Measurements from ENCODE around the gene MRPS18B. TPM values are rescaled to one million over a fixed set of nuclear protein-coding genes. Genes with fewer than 3 reads are reported as not detected.
A peak's percentile ranks its signal among the peaks of the same experiment; 100 is the strongest.

The MRPS18B gene
- total and polyA plus RNA-seq, 2 of the 13 experiments (the other 11 are each of a cell fraction or from before 2014, with no cell fraction given), result 125 to 131 TPM

GRCh38 chr6:30616811-30617564, 652 bp upstream of the MRPS18B start, which contains the start of gene PPP1R10 (continued):
- TF ChIP-seq, protein P1, sequence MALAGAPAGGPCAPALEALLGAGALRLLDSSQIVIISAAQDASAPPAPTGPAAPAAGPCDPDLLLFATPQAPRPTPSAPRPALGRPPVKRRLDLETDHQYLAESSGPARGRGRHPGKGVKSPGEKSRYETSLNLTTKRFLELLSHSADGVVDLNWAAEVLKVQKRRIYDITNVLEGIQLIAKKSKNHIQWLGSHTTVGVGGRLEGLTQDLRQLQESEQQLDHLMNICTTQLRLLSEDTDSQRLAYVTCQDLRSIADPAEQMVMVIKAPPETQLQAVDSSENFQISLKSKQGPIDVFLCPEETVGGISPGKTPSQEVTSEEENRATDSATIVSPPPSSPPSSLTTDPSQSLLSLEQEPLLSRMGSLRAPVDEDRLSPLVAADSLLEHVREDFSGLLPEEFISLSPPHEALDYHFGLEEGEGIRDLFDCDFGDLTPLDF (CRISPR knock-in tag; IDR thresholded peaks at IDR 0.05), result peak; percentile 70
- TF ChIP-seq XBP1 (CRISPR knock-in tag; IDR thresholded peaks at IDR 0.05) (peak; percentile 90; the same call in 1 of the 2 replicates), ZNF20 (CRISPR knock-in tag; IDR thresholded peaks at IDR 0.05) (no peak), MYNN (CRISPR knock-in tag; IDR thresholded peaks at IDR 0.05; ENCODE audit: low read depth) (peak; percentile 64; the same call in 1 of the 2 replicates), ELF3 (CRISPR knock-in tag; IDR thresholded peaks at IDR 0.05) (peak; percentile 91), ZEB1 (IDR thresholded peaks at IDR 0.05; ENCODE audit: insufficient replicate concordance, low read depth) (peak; percentile 18), HCFC1 (IDR thresholded peaks at IDR 0.05; ENCODE audit: low read depth, low read length) (0 out of 2 replicates have a peak, but pooled peaks have one; percentile 40), MLLT10 (CRISPR knock-in tag; IDR thresholded peaks at IDR 0.05) (peak; percentile 95; the same call in 1 of the 2 replicates), KMT2B (CRISPR knock-in tag; IDR thresholded peaks at IDR 0.05) (0 out of 2 replicates have a peak, but pooled peaks have one; percentile 28), SOX5 (CRISPR knock-in tag; IDR thresholded peaks at IDR 0.05; ENCODE audit: borderline replicate concordance) (peak; percentile 62; the same call in 1 of the 2 replicates), HIVEP1 (CRISPR knock-in tag; IDR thresholded peaks at IDR 0.05) (peak; percentile 5; the same call in 1 of the 2 replicates), KAT8 (CRISPR knock-in tag; IDR thresholded peaks at IDR 0.05) (peak; percentile 94), ZNF296 (CRISPR knock-in tag; conservative IDR thresholded peaks at IDR 0.05) (0 out of 2 replicates have a peak, but pooled peaks have one; percentile 46), ZSCAN22 (CRISPR knock-in tag; IDR thresholded peaks at IDR 0.05) (no peak), ZKSCAN1 (IDR thresholded peaks at IDR 0.05; ENCODE audit: low read length) (0 out of 2 replicates have a peak, but pooled peaks have one; percentile 33), ZNF816 (CRISPR knock-in tag; IDR thresholded peaks at IDR 0.05; ENCODE audit: borderline replicate concordance) (no peak), RBFOX2 (IDR thresholded peaks at IDR 0.05; ENCODE audit: low read depth, low read length) (peak; percentile 94), MED1 (CRISPR knock-in tag; IDR thresholded peaks at IDR 0.05) (peak; percentile 68; the same call in 1 of the 2 replicates), ZNF619 (CRISPR knock-in tag; IDR thresholded peaks at IDR 0.05) (no peak), ZFP37 (CRISPR knock-in tag; IDR thresholded peaks at IDR 0.05; ENCODE audit: borderline replicate concordance) (no peak)
- TF ChIP-seq, protein P2, sequence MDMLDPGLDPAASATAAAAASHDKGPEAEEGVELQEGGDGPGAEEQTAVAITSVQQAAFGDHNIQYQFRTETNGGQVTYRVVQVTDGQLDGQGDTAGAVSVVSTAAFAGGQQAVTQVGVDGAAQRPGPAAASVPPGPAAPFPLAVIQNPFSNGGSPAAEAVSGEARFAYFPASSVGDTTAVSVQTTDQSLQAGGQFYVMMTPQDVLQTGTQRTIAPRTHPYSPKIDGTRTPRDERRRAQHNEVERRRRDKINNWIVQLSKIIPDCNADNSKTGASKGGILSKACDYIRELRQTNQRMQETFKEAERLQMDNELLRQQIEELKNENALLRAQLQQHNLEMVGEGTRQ (IDR thresholded peaks at IDR 0.05; ENCODE audit: low read depth, low read length), result peak; percentile 36; the same call in 1 of the 2 replicates
- TF ChIP-seq, protein P2 (CRISPR knock-in tag; IDR thresholded peaks at IDR 0.05; ENCODE audit: borderline replicate concordance), result peak; percentile 83
- TF ChIP-seq, protein P3, sequence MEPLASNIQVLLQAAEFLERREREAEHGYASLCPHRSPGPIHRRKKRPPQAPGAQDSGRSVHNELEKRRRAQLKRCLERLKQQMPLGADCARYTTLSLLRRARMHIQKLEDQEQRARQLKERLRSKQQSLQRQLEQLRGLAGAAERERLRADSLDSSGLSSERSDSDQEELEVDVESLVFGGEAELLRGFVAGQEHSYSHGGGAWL (CRISPR knock-in tag; IDR thresholded peaks at IDR 0.05), result peak; percentile 21
- TF ChIP-seq, protein P4, sequence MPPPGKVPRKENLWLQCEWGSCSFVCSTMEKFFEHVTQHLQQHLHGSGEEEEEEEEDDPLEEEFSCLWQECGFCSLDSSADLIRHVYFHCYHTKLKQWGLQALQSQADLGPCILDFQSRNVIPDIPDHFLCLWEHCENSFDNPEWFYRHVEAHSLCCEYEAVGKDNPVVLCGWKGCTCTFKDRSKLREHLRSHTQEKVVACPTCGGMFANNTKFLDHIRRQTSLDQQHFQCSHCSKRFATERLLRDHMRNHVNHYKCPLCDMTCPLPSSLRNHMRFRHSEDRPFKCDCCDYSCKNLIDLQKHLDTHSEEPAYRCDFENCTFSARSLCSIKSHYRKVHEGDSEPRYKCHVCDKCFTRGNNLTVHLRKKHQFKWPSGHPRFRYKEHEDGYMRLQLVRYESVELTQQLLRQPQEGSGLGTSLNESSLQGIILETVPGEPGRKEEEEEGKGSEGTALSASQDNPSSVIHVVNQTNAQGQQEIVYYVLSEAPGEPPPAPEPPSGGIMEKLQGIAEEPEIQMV (CRISPR knock-in tag; IDR thresholded peaks at IDR 0.05; ENCODE audit: low read depth), result peak; percentile 71; the same call in 1 of the 2 replicates
- TF ChIP-seq, protein P5, sequence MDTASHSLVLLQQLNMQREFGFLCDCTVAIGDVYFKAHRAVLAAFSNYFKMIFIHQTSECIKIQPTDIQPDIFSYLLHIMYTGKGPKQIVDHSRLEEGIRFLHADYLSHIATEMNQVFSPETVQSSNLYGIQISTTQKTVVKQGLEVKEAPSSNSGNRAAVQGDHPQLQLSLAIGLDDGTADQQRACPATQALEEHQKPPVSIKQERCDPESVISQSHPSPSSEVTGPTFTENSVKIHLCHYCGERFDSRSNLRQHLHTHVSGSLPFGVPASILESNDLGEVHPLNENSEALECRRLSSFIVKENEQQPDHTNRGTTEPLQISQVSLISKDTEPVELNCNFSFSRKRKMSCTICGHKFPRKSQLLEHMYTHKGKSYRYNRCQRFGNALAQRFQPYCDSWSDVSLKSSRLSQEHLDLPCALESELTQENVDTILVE (CRISPR knock-in tag; IDR thresholded peaks at IDR 0.05), result peak; percentile 93

Measured in HepG2 (cell line).